ENCODE data around the gene OPN5.

The OPN5 gene

GRCh38 chr6:47875593-47875992 is 93.8 kb downstream of the OPN5 start:
- no peak for DNase-seq

All from NCI-H1092 treated with DMSO at 0.1 percent for 48 hours (cell line).